Activated CD8-positive, alpha-beta memory T cell treated with anti-CD3 and anti-CD28 coated beads, Interleukin-2, amount 50 U/mL, for 1 hour (primary cell): ENCODE results near the gene MAP2K6.

ENCODE experiments used
- DNase-seq: peaks from one replicate; pipeline ENCODE4 v3.0.0-alpha.2; 2020; ENCODE audit errors: extremely low read depth

The MAP2K6 gene

DNA sequence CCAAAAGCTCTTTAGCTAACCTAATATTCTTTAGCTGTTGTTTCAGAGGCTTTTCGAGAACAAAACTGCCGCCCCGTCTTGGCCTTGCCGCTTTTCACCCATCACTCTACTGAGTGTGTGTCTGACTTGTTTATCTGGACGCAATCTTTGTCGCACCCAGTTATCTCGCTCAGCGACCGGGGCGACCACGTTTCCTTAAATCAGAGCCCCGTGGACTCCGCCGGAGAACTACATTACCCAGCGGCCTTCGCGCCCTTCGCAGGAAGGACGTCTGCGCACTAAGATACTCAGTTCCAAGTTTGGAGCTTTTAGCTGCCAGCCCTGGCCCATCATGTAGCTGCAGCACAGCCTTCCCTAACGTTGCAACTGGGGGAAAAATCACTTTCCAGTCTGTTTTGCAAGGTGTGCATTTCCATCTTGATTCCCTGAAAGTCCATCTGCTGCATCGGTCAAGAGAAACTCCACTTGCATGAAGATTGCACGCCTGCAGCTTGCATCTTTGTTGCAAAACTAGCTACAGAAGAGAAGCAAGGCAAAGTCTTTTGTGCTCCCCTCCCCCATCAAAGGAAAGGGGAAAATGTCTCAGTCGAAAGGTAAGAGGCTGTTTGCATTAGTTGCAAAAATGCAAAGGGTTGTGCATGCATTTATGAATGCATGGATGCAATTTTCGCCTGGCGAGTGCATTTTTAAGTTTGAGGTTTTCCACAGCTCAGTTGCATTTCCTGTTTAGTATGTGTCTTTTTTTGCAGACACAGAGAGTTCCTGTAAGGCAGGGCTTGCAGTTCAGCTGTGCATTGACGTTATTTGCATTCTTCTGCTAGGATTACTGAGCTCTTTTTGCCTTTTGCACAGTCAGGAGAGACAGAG lies at the start of gene MAP2K6:
TSS of gene MAP2K6 (plus strand) at position 290 of the 867 bp plus-strand sequence. CDS start at position 578, 288 bp downstream.
- DNase-seq, result peak; percentile 36

DNA sequence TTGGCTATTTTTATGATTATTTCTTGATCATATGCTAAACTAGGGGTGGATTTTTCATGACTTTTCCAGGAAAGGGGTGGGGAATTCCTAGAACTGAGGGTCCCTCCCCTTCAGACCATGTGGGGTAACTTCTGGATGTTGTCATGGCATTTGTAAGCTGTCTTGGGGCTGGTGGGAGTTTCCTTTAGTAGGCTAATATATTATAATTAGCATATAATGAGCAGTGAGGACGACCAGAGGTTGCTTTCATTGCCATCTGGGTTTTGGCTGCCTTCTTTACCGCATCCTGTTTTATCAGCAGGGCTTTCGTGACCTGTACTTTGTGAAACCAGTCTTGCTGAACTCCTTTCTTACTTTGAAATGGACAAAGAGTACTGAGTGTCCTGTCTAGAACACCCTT lies 47.2 kb upstream of the MAP2K6 start:
- no peak for DNase-seq

DNA sequence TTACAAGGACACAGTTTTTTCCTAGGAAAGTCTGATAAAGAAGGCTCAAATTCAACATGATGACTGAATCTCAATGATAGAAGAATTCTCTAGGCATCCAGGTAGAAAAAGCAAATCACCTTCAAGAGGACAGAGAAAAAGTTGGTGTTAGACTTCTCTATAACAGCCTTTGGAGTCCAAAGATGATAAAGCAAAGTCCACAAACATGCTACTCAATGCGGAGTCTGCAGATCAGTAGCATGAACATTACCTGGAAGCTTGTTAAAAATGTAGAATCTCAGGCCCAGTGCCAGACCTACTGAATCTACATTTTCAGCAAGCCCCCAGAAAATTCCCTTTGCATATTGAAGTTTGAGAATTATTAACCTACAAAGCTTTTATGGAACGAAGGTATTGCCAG lies 41.4 kb upstream of the MAP2K6 start:
- no peak for DNase-seq

DNA sequence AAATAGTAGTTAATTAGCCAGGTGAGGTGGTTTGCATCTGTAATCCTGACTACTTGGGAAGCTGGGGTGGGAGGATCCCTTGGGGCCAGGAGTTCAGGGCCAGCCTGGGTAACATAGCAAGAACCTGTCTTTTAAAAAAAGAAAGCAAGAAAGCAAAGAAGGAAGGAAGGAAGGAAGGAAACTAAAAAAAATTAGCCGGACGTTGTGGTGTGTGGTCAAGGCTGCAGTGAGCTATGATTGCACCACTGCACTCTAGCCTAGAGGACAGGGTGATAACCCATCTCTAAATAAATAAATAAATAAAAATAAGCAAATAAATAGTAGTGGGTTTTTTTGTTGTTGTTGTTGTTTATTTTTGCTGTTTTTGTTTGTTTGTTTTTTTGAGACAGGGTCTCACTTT lies 39.3 kb upstream of the MAP2K6 start:
- no peak for DNase-seq

DNA sequence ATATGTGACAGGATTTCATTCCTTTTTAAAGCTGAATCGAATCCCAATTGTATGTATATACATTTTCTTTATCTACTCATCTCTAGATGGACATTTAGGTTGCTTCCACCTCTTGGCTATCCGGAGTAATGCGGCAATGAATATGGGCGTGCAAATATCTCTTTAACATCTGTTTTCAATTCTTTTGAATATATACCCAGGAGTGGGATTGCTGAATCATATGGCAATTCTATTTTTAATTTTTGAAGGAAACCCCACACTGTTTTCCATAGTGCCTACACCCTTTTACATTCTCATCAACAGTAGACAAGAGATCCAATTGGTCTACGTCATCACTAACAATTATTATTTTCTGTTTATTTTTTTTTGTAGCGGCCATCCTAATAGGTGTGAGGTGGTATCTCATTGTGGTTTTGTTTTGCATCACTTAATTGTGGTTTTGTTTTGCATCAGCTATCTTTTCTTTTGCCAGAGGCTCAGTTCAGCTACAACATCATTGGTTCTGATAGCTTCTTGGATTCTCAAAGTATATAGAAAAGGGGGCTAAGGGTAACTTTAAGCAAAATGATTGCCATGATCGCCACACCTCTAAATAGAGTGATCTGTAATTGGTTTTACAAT lies 25.6 kb upstream of the MAP2K6 start:
- no peak for DNase-seq

DNA sequence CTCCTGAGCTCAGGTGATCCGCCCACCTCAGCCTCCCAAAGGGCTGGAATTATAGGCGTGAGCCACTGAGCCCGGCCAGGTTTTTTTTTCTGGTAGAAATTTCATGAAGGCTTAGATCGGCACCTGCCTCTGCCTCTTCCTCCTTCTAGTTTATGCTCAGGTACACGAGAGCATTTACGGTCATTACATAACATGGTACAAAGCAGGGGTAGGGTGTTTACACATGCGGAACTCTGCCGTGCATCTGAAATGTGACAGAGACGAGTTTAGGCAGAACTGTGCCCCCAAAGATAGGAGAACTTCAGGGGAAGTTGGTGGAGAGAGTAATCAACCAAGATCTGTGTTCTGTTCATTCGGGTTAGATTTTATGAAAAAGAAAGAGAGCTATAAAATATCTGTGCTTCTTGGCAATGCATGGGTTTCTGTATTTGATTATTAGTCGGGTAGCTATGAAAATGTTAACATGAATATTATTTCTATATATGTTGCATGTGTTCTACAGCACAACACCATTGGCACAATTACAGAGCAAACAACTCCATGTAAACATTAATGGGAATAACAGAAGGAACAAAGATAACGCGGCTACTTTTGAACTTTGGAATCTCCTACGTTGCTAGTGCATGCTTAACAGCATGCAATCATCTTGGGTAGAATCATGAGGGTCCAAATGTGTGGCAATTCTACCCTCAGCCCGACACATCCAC lies 23.5 kb upstream of the MAP2K6 start:
- no peak for DNase-seq

DNA sequence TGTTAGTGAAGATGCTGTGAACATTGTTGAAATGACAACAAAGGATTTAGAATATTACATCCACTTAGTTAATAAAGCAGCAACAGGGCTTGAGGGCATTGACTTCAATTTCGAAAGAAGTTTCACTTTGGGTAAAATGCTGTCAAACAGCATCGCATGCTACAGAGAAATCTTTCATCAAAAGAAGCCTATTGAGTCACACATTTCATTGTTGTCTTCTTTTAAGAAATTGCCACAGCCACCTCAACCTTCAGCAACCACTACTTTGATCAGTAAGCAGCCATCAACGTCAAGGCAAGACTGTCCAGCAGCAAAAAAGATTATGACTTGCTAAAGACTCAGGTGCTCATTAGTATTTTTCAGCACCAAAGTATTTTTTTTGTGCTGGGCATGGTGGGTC lies 13.2 kb upstream of the MAP2K6 start:
- no peak for DNase-seq

DNA sequence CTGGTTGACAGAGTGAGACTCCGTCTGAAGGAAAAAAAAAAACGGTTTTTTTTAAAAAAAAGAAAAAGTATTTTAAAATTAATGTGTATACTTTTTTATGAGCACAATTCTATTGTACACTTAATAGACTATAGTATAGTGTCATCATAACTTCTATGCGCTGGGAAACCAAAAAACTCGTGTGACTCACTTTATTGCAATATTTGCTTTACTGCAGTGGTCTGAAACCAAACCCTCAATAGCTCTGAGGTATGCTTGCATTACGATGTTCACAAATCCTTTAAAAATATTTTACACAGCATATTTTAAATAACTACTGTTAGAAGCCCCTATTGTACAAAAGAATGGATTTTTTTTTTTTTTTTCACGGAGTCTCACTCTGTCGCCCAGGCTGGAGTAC lies 12.4 kb upstream of the MAP2K6 start:
- DNase-seq, result no peak

DNA sequence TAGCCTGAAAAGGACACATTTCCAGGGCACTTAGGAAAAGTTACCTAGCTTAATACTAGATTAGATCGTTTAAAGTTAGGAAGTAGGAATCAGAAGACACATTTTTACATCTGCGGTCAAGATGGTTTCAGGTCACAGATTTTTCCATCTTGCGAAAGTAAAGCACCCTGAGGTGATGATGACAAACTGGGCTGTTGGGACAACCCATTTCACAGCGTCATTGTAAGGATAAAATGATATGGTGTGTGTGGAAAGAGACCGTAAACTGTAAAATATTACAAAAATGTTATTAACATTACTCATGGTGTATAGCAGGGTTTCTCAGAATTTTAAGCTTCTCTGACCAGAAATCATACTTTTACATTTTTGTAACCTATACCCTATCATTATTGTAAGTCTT lies 10.1 kb upstream of the MAP2K6 start:
- no peak for DNase-seq

DNA sequence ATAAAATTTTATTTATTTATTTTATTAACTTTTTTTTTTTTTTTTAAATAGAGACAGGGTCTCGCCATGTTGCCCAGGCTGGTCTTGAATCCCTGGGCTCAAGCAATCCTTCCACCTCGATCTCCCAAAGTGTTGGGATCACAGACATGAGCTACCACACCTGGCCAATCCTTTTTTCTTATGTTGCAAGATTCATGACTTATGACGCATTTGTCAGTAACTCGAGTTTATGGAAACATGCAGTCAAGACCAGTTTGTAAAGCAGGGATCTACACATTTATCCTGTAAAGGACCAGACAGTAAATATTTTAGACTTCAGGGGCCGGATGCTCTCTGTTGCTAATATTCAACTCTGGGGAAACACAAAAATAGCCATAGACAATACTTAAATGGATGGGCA lies 9.4 kb upstream of the MAP2K6 start:
- DNase-seq, result no peak

DNA sequence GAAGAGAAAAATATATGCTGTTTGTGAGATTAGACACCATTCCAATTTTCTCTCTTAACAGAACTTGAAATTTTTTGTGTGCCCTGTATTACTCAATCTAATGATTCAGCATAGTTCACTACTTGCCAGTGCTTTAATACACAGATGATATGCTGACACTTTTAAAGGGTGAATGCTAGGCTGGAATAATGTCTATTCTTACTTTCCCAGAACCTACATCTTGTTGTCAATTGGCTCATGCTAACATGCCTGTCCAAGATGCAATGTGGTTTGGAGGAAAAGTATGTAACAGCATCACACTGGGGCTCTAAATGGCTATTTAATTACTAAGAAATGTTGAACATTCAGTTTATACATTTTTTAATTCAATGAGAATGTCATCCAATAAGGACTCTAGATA lies 7.6 kb upstream of the MAP2K6 start:
- DNase-seq, result no peak

DNA sequence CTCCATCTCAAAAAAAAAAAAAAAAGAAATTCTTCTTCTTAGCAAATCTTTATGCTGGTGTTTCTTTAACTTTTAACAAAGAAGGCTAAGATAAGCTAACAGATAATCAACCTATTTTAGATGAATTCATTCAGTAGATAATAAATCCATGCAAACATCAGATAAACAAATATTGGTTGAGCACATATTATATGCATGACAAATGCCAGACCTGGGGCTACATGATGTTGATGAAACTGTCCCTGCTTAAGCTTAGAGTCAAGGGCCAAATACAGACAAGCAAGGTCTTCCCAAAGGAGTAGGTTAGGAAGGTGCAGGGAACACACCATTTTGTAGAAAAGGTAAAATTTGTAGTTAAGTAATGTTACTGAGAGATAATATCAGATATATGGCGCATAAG lies 6.7 kb upstream of the MAP2K6 start:
- DNase-seq, result no peak

DNA sequence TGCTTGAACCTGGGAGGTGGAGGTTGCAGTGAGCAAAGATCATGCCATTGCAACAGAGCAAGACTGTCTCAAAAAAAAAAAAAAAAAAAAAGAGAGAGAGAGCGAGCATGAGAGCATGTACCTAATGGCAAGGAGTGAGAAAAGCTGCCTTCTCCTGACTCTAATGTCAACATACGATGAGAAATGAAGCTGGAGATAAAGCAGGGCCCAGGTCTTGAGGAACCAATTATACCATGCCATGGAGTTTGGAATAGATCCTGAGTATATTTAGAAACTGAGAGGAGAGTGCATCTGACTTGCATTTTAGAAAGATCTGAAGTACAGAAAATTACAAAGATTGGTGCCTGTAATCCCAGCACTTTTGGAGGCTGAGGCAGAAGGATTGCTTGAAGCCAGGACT lies 3.8 kb upstream of the MAP2K6 start:
- DNase-seq, result no peak

DNA sequence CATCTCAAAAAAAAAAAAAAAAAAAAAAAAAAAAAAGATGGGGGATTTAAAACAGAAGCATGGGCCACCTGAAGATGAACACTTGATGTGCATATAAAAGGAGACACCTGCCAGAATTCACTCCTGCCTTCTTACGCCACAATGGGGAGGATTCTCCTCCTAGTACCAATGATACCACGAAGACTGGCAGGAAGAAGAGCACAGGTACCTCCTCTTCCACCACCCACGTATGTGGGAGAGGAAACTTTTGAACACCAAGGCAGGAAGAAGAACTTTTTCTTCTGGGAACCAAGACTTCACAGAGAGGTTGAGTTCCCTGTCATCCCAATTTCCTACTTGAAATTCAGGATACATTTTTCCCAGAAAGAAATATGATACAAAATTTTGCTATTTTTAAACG lies 2.7 kb upstream of the MAP2K6 start:
- no peak for DNase-seq

DNA sequence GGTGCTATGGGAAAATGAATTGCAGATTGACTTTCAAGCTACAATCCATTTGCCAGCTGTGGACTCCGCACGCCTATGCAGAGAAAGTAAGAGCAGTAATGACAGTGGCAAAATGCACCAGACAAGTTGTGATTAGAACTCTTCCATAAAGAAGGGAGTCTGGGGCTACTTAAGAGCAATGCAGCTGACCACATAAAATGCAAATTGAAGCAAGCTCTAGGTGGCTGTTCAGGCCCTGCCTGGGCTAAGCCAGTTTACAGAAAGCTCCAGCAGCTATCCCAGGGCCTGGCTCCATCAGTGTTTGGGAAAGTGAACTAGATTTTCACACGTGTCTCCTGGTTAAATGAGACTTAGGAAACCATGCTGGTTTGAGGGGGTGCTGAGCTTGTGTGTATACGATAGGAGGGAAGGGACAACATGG lies 2.2 kb upstream of the MAP2K6 start:
- DNase-seq, result no peak

DNA sequence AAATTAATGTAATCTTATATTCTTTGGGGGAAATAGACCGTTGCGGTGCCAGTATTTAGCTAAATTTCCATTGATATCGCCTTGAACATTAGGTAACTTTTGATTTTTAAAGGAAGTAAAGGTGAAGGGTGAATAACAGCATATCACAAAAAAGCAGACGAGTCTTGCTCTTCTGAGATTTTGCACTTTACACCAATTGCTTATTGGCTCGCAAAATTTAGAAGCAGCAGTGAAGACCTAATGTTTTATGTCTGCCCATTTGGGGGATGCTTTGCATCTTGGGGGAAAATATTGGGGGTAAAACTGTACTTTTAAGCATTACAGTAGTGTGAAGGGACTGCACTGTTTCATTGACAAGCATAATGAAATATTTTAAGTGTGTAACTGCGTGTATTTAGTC lies 934 bp downstream of the MAP2K6 start:
- DNase-seq, result no peak

DNA sequence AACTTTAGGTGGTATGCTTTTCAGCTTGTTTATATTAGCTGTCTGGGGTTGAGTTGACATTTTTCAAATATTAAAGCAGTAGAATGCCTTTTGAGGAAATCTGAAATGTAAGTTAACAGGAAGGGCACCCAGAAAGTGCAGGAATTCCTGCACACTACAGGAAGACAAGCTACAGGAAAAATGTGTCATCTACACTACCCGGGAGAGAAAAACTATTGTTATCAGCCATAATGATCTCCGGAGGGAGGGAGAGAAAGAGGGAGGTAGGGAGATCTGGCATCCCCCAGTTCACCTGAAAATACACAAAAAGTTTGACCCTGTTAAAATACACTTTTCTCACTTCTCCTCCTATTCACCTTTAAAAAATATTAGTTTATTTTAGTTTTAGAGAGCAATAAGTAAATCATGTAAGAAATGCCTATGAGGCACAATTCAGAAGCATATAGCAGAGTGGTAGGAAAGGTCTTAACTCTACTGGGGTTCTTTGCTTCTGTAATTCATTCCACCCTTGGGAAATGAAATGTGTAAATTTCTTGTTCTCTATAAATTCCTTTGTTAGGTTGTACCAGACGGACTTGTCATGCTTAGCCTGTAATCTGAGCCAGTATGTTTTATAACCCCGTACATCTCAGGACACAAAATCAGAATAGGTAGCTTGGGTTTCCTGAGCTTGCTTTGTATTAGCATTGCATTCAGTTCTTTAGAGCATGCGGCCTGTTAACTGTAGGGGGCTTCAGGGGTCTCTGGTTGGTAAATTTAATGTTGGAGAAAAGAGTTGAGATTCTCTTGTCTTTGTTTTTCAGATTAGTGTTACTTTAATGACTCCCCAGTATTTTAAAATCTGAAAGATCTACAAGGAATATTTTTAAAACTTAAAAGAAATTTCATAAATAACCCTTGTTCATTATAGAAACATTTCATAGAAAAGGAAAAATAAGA lies 3.3 kb downstream of the MAP2K6 start:
- DNase-seq, result no peak

DNA sequence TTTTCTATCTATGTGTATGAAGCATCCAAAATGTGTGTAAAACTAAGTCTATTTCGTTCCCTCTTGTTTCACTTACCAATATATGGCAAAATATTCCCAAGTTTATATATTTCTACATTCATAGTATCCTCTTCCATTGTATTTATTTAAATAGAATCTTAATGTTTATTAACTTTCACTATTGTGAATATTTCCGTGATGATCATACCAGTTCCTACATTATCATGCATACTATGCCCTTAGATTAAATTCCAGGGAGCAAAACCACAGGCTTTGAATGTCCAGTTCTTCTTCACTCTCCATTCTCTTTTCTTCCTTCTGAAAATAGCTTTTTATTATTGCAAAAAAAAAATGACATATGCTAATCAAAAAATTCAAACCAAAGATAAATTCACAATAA lies 4.0 kb downstream of the MAP2K6 start:
- DNase-seq, result no peak

DNA sequence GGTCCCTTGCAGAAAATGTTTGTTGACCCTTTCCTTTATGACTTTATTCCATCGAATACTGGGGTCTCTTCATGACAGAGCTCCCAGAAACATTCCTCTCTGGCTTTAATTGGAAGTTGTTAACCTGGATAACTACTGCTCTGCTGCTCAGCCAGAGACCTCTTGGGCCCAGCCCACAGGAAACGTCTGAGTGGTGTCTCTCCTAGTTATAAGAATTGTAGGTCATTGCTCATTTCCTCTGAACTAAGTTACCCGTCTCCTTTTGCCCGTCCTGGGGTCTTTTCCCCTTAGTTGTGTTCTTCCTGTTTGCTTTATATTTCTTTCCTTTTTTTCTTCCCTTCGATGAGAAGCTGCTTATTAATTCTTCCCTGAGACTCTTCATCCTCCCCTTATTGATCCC lies 9.0 kb downstream of the MAP2K6 start:
- no peak for DNase-seq

DNA sequence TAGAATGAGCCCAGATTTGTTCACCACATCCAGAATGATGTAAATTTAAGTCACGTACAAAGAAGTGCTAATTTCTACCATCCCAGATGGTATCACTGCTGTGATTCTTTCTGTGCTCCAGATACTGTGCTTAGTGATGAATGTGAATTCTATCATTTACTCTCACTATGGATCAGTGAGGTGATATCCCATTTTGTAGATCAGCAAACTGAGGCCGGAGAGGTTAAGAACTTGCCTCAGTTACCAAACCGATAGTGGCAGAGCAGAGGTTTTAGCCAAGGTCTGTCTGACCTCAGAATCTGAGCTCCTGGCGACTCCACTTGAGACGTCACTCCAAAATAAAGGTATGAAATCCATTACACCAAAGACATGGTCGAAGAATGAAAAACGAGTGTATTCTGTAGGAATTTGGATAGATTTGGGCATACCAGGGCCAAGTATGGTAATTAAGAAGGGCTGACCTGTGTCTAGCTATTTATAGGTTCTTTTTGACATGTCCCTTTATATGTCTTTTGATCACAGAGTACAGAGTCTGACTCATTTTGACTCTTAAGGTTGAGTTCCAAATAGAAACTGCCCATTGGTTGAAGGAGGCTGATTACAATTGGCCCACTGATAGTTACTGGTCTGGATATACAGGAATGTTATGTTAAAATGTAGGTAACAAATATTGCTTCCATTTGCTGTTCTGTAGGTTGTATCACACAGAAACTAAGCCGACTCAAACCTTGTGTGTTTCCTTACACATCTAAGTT lies 10.0 kb downstream of the MAP2K6 start:
- DNase-seq, result no peak

DNA sequence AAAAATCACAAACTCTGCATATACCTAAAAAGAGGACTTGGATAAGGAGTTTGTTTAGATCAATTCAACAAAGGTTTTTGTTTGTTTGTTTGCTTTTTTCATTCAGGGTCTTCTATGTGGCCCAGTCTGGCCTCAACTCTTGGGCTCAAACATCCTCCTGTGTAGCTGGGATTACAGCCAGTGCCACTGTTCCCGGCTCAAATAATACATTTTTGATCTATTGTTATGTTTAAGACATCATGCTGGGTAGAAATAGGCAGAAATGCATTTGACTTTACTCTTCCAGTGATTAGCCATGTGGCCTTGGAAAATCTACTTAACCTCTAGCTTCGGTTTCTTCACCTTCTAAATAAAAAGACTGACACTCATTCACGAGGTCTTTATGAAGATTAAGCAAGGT lies 11.5 kb downstream of the MAP2K6 start:
- no peak for DNase-seq
